ENCODE results near the gene MAJIN. TPM values are rescaled to one million over a fixed set of nuclear protein-coding genes. Genes with fewer than 3 reads are reported as not detected.
A peak's percentile ranks its signal among the peaks of the same experiment; 100 is the strongest.

The MAJIN gene
- total and polyA plus RNA-seq, 3 experiments from 2014 or later = not detected

DNA sequence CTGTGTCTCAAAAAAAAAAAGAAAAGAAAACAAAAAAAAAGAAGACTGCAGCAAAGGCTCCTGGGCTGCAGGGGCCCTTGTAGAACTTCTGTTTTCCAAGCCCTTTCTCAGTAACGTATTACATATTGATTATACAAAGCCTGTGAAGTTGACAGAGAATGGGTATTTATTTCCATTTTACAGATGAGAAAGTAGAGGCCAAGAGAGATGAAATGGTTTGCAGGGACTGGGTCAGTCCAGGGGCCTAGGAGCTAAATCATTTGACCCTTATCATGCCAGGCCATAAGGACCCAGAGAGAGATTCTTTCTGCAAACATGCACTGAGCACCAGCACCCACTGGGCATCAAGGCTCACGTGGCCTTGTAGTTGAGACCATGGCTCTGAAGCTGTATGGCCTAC lies 43.0 kb downstream of the MAJIN start:
- H3K4me3 Mint-ChIP-seq = peak overlapping the region in 1 of 7 donors; percentile 48
- peaks cover 15% of the 10 kb centered on the region for H3K36me3 ChIP-seq (ENCODE audit: insufficient read depth, low read length)
- H3K27ac ChIP-seq (ENCODE audit: low read depth, low read length) = no peak overlapping the region
- CTCF ChIA-PET = interaction anchor here (0.9 kb wide), 1 partner anchor 54 kb away, joined by 3 read pairs; no protein-coding TSS in a partner anchor
- H3K9me3 Mint-ChIP-seq = no peaks in the 10 kb centered on the region
- peaks cover 9 to 58% (median 15%) of the 10 kb centered on the region in 3 donors for H3K36me3 Mint-ChIP-seq
- no peak for DNase-seq
- H3K4me1 Mint-ChIP-seq = peaks cover 5 to 12% (median 8%) of the 10 kb centered on the region in 3 donors
- H3K4me1 ChIP-seq (ENCODE audit: insufficient read depth, low read length) = peaks cover 14% of the 10 kb centered on the region
- no peaks in the 10 kb centered on the region for H3K27me3 ChIP-seq (ENCODE audit: insufficient read depth, low read length, poor library complexity, severe bottlenecking)
- no peaks in the 10 kb centered on the region for H3K27me3 Mint-ChIP-seq
- no peak overlapping the region for H3K4me3 ChIP-seq (ENCODE audit: low read length)
- H3K27ac Mint-ChIP-seq = no peak overlapping the region
- POLR2A ChIA-PET = no interaction called here
- no peaks in the 10 kb centered on the region for H3K9me3 ChIP-seq (ENCODE audit: low read length)

DNA sequence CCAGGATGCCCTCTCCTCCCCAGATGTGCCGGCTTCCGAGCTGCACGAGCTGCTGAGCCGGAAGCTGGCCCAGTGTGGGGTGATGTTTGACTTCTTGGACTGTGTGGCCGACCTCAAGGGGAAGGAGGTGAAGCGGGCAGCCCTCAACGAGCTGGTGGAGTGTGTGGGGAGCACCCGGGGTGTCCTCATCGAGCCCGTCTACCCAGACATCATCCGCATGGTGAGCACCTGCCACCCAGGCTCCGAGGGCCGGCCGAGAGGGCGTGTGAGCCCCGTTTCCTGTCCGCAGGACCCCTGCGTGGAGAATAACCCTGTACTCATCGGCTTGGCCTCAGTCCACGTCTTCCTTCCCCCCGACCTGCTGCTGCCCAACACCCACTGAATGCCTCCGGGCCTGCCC lies 45.2 kb downstream of the MAJIN start:
- Mint-ChIP-seq H3K36me3 (peaks cover 9 to 40% (median 9%) of the 10 kb centered on the region in 3 donors), H3K4me1 (peaks cover 9 to 18% (median 11%) of the 10 kb centered on the region in 3 donors), H3K4me3 (peak overlapping the region in 4 of 7 donors; percentile 49 to 85 (median 54)), H3K27ac (peak overlapping the region in 1 of 8 donors; percentile 88), H3K27me3 (no peaks in the 10 kb centered on the region), H3K9me3 (no peaks in the 10 kb centered on the region)
- Histone ChIP-seq H3K4me3 (ENCODE audit: low read length) (no peak overlapping the region), H3K4me1 (ENCODE audit: insufficient read depth, low read length) (peaks cover 21% of the 10 kb centered on the region), H3K9me3 (ENCODE audit: low read length) (no peaks in the 10 kb centered on the region), H3K36me3 (ENCODE audit: insufficient read depth, low read length) (peaks cover 9% of the 10 kb centered on the region), H3K27me3 (ENCODE audit: insufficient read depth, low read length, poor library complexity, severe bottlenecking) (no peaks in the 10 kb centered on the region), H3K27ac (ENCODE audit: low read depth, low read length) (no peak overlapping the region)
- ChIA-PET POLR2A (no interaction called here), CTCF (no interaction called here)
- DNase-seq = no peak

DNA sequence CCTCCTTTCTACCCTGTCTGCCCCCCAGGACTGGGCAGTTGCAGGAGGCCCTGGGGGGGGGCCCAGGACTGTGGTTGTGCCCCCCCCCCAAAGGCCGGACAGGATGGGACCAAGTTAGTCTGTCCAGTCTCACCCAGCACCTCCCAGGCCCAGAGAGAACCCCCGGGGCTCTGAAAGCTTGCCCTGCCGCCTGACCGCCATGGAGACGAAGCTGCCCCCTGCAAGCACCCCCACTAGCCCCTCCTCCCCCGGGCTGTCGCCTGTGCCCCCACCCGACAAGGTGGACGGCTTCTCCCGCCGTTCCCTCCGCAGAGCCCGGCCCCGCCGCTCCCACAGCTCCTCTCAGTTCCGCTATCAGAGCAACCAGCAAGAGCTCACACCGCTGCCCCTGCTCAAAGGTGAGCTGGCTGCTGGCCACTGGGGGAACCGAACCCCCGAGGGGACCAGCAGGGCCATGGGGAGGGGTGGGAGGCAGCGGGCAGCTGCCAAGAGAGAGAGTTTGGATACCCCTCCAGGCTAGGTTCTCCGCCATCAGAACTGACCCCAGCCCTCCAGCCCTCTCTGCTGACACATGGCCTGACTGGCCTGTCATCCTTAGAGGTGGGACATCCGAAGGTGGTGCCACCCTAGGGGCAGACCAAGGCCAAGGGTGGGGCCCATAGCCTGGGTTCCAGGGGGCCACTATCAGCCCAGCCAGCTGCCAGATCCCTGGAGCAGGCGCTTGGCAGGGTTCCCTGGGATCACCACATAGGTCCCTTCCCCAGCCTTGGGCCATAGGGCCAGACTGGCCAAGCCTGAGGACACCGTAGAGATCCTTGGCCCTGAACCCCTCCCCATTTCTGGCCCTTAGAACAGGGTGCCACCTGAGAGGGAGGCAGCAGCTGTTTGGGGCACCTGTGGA lies 46.1 kb downstream of the MAJIN start:
- H3K36me3 ChIP-seq (ENCODE audit: insufficient read depth, low read length) = peaks cover 6% of the 10 kb centered on the region
- Mint-ChIP-seq H3K4me3 (peak overlapping the region; percentile 69 to 95 (median 90)), H3K4me1 (peaks cover 9 to 18% (median 11%) of the 10 kb centered on the region in 3 donors), H3K27me3 (no peaks in the 10 kb centered on the region), H3K27ac (peak overlapping the region in 5 of 8 donors; percentile 34 to 92 (median 89)), H3K9me3 (no peaks in the 10 kb centered on the region), H3K36me3 (peaks cover 4 to 31% (median 6%) of the 10 kb centered on the region in 3 donors)
- peak overlapping the region; percentile 80 for H3K27ac ChIP-seq (ENCODE audit: low read depth, low read length)
- DNase-seq = no peak
- peak overlapping the region; percentile 79 for H3K4me3 ChIP-seq (ENCODE audit: low read length)
- POLR2A ChIA-PET = interaction anchor here (1.2 to 2.4 kb wide), 3 partner anchors 12 to 196 kb away, joined by 3 to 9 read pairs (median 5); partner anchors contain the start of genes FAU and MRPL49
- H3K9me3 ChIP-seq (ENCODE audit: low read length) = no peaks in the 10 kb centered on the region
- CTCF ChIA-PET = interaction anchor here (0.7 to 1.3 kb wide), 2 partner anchors 15 to 32 kb away, joined by 3 to 4 read pairs; no protein-coding TSS in a partner anchor
- H3K27me3 ChIP-seq (ENCODE audit: insufficient read depth, low read length, poor library complexity, severe bottlenecking) = no peaks in the 10 kb centered on the region
- H3K4me1 ChIP-seq (ENCODE audit: insufficient read depth, low read length) = peaks cover 21% of the 10 kb centered on the region

DNA sequence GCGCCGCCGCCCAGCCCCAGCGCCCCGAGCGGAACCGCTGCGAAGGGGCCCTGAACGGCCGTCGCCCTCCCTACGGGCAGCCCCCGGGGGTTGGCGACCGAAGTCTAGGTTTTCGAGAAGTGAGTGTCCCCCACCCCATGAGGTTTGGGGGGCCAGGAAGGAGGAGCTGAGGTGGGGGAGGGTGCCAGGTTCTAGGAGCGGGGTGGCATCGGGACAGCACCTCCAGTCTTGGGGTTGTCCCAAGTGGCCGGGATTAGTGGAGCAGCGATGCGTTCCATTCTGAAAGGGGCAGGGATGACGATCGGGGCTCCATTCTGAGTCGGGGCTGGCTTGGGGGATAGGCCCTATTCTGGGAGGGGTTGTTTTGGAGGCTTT lies 47.0 kb downstream of the MAJIN start:
- H3K4me1 ChIP-seq (ENCODE audit: insufficient read depth, low read length) = peaks cover 21% of the 10 kb centered on the region
- no peaks in the 10 kb centered on the region for H3K36me3 ChIP-seq (ENCODE audit: insufficient read depth, low read length)
- no peaks in the 10 kb centered on the region for H3K9me3 ChIP-seq (ENCODE audit: low read length)
- H3K27me3 ChIP-seq (ENCODE audit: insufficient read depth, low read length, poor library complexity, severe bottlenecking) = no peaks in the 10 kb centered on the region
- ChIA-PET CTCF (interaction anchor here (0.8 to 1.3 kb wide), 4 partner anchors 13 to 187 kb away, joined by 3 to 5 read pairs (median 4); partner anchors contain the start of gene TM7SF2), POLR2A (interaction anchor here (0.6 to 2.4 kb wide), 11 partner anchors 9 to 573 kb away, joined by 3 to 9 read pairs (median 4); partner anchors contain the start of genes ARL2, FAU and MRPL49)
- H3K4me3 ChIP-seq (ENCODE audit: low read length) = peak overlapping the region; percentile 79
- H3K27ac Mint-ChIP-seq = peak overlapping the region in 6 of 8 donors; percentile 75 to 93 (median 88)
- DNase-seq = no peak
- H3K27ac ChIP-seq (ENCODE audit: low read depth, low read length) = peak overlapping the region; percentile 80
- peak overlapping the region; percentile 87 to 96 (median 94) for H3K4me3 Mint-ChIP-seq
- H3K27me3 Mint-ChIP-seq = no peaks in the 10 kb centered on the region
- peaks cover under 1 to 22% (median 2%) of the 10 kb centered on the region in 3 donors for H3K36me3 Mint-ChIP-seq
- H3K4me1 Mint-ChIP-seq = peaks cover 9 to 18% (median 11%) of the 10 kb centered on the region in 3 donors
- no peaks in the 10 kb centered on the region for H3K9me3 Mint-ChIP-seq

DNA sequence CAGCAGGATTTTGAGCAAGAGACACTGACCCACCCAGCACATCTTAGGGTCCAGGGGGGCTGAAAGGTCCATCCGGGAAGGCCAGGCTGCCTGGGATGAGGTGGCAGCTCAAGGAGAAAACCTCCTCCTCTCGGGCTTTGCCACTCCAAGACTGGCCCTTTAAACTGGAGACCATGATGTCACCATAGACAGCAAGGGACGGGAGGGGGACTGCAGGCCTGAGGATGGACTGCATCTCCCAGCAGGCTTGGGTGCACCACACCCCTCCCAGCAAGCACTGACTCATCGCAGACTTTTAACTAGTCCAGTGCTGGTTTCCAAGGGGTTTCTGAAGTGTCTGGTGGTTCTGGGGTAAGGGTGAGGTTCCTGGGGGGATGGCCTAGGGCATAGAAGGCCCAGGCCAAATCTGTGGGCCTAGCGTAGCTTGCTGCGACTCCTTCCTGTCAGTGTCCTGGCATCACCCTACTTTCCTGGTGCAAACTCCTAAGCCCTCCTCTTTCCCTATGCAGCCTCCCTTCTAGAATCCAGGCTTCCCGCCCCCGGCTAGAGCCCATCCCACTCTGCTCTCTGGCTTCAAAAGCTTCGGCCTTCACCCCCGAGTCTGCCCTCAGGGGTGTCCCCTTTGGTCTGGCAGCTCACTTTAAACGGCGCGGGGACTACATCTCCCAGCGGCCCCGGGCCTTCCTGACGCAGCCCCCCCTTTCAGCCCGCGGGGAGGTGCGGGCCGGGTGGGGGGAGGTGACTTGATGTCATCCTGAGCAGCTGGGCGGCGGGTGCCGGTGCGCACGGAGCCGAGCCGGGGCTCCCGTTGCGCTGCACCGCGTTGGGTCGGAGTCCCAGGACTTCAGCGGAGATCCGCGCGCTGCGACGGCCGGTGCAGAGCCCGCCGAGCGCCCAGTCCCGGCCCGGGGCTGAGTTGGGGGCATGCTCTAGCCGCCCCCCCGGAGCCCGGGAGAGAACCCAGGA lies 47.7 kb downstream of the MAJIN start, which contains the start of gene PPP2R5B:
Gene PPP2R5B, plus strand, starts transcription at position 746 of the 966 bp plus-strand sequence. CDS start 1,046 bp downstream, outside the sequence.
- Mint-ChIP-seq H3K36me3 (peaks cover 0 to 16% (median 0%) of the 10 kb centered on the region in 3 donors), H3K27ac (peak within 1 kb of the TSS; percentile 89 to 100 (median 99)), H3K4me1 (peaks cover 9 to 18% (median 11%) of the 10 kb centered on the region in 3 donors), H3K9me3 (no peaks in the 10 kb centered on the region), H3K4me3 (peak within 1 kb of the TSS; percentile 90 to 97 (median 95)), H3K27me3 (no peaks in the 10 kb centered on the region)
- no peaks in the 10 kb centered on the region for H3K36me3 ChIP-seq (ENCODE audit: insufficient read depth, low read length)
- ChIA-PET POLR2A (interaction anchor here (0.6 to 2.4 kb wide), 12 partner anchors 8 to 573 kb away, joined by 3 to 9 read pairs (median 4); partner anchors contain the start of genes ARL2, FAU and MRPL49), CTCF (interaction anchor here (0.8 to 1.3 kb wide), 4 partner anchors 12 to 188 kb away, joined by 3 to 5 read pairs (median 4); partner anchors contain the start of gene TM7SF2)
- no peaks in the 10 kb centered on the region for H3K9me3 ChIP-seq (ENCODE audit: low read length)
- no peaks in the 10 kb centered on the region for H3K27me3 ChIP-seq (ENCODE audit: insufficient read depth, low read length, poor library complexity, severe bottlenecking)
- H3K4me3 ChIP-seq (ENCODE audit: low read length) = peak within 1 kb of the TSS; percentile 79
- peaks cover 21% of the 10 kb centered on the region for H3K4me1 ChIP-seq (ENCODE audit: insufficient read depth, low read length)
- H3K27ac ChIP-seq (ENCODE audit: low read depth, low read length) = peak within 1 kb of the TSS; percentile 80
- peak; percentile 86 to 93 (median 89) for DNase-seq

DNA sequence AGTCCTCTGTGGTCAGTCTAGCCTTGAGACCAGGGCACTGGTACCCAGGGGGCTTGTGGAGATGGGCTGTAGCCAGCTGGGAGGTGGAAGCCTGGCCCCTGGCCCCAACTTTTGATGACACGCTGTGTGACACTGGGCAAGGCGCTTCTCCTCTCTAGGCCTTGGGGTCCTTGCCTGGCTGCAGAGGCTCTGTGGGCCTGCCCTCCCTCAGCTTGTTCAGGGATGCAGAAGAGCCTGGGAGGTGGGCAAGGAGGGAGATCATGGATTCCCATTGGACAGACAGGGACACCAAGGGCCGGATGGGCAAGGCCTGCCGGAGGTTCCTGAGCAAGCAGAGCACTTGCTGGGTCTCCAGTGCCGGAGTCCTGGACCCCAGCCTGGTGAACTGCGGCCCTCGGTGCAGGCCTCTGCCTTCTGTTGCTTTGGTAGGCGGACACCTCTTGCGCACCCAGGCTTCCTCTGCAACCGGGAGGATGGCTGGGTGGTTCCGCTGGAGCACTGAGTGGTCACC lies 48.7 kb downstream of the MAJIN start:
- Histone ChIP-seq H3K4me3 (ENCODE audit: low read length) (no peak overlapping the region), H3K4me1 (ENCODE audit: insufficient read depth, low read length) (peaks cover 22% of the 10 kb centered on the region), H3K36me3 (ENCODE audit: insufficient read depth, low read length) (no peaks in the 10 kb centered on the region), H3K27me3 (ENCODE audit: insufficient read depth, low read length, poor library complexity, severe bottlenecking) (no peaks in the 10 kb centered on the region), H3K27ac (ENCODE audit: low read depth, low read length) (peak overlapping the region; percentile 80), H3K9me3 (ENCODE audit: low read length) (no peaks in the 10 kb centered on the region)
- Mint-ChIP-seq H3K36me3 (peaks cover 0 to 12% (median 0%) of the 10 kb centered on the region in 3 donors), H3K4me3 (peak overlapping the region in 1 of 7 donors; percentile 94), H3K4me1 (peaks cover 10 to 19% (median 11%) of the 10 kb centered on the region in 3 donors), H3K9me3 (no peaks in the 10 kb centered on the region), H3K27ac (peak overlapping the region in 7 of 8 donors; percentile 3 to 99 (median 89)), H3K27me3 (no peaks in the 10 kb centered on the region)
- ChIA-PET POLR2A (interaction anchor here (0.6 to 2.4 kb wide), 2 partner anchors 75 to 199 kb away, joined by 3 to 9 read pairs; partner anchors contain the start of genes FAU and MRPL49), CTCF (no interaction called here)
- DNase-seq = no peak

DNA sequence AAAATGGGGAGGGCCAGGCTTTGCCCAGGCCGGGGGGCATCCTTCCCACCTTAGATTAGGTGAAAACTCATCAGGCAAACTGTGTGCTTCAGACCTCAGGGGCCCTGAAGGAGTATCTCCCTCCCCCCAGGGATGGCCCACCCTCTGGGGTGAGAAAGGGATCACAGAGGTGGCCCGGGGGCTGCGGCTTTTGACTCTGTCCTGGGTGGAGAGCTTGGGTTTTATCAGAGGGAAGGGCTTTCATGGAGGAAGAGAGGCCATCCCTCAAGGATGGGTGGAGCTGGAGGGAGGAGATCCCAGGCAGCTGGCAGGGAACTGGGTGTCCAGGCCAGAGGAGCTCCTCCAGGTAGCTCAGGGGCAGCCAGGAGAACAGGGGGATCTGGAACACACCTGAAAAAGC lies 50.5 kb downstream of the MAJIN start:
- Histone ChIP-seq H3K27ac (ENCODE audit: low read depth, low read length) (no peak overlapping the region), H3K4me3 (ENCODE audit: low read length) (no peak overlapping the region), H3K4me1 (ENCODE audit: insufficient read depth, low read length) (peaks cover 31% of the 10 kb centered on the region), H3K9me3 (ENCODE audit: low read length) (no peaks in the 10 kb centered on the region), H3K36me3 (ENCODE audit: insufficient read depth, low read length) (no peaks in the 10 kb centered on the region), H3K27me3 (ENCODE audit: insufficient read depth, low read length, poor library complexity, severe bottlenecking) (no peaks in the 10 kb centered on the region)
- ChIA-PET CTCF (no interaction called here), POLR2A (no interaction called here)
- H3K27ac Mint-ChIP-seq = no peak overlapping the region
- H3K4me3 Mint-ChIP-seq = peak overlapping the region in 1 of 7 donors; percentile 30
- H3K27me3 Mint-ChIP-seq = no peaks in the 10 kb centered on the region
- peaks cover 0 to 9% (median 0%) of the 10 kb centered on the region in 3 donors for H3K36me3 Mint-ChIP-seq
- H3K4me1 Mint-ChIP-seq = peaks cover 21 to 36% (median 22%) of the 10 kb centered on the region in 3 donors
- no peak for DNase-seq
- no peaks in the 10 kb centered on the region for H3K9me3 Mint-ChIP-seq
